ENCODE data around the gene PPT2.

- TF ChIP-seq, protein P1, sequence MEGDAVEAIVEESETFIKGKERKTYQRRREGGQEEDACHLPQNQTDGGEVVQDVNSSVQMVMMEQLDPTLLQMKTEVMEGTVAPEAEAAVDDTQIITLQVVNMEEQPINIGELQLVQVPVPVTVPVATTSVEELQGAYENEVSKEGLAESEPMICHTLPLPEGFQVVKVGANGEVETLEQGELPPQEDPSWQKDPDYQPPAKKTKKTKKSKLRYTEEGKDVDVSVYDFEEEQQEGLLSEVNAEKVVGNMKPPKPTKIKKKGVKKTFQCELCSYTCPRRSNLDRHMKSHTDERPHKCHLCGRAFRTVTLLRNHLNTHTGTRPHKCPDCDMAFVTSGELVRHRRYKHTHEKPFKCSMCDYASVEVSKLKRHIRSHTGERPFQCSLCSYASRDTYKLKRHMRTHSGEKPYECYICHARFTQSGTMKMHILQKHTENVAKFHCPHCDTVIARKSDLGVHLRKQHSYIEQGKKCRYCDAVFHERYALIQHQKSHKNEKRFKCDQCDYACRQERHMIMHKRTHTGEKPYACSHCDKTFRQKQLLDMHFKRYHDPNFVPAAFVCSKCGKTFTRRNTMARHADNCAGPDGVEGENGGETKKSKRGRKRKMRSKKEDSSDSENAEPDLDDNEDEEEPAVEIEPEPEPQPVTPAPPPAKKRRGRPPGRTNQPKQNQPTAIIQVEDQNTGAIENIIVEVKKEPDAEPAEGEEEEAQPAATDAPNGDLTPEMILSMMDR (conservative IDR thresholded peaks at IDR 0.05; ENCODE audit: low read depth in 2 of 2), result no peak
- TF ChIP-seq JUNB (IDR thresholded peaks at IDR 0.05; ENCODE audit: unreplicated experiment), result no peak
- no peak for TF ChIP-seq EZH2phosphoT487 (IDR thresholded peaks at IDR 0.05; ENCODE audit: unreplicated experiment)
- TF ChIP-seq POLR2AphosphoS5 (IDR thresholded peaks at IDR 0.05; ENCODE audit: low read depth), result no peak
- TF ChIP-seq REST (IDR thresholded peaks at IDR 0.05; ENCODE audit: unreplicated experiment), result no peak
- TF ChIP-seq EZH2 (IDR thresholded peaks at IDR 0.05; ENCODE audit: low read depth, unreplicated experiment), result no peak
- no peak for TF ChIP-seq CREB1 (CRISPR knock-in tag; IDR thresholded peaks at IDR 0.05; ENCODE audit: low read depth)
- no peak for TF ChIP-seq ZNF114 (CRISPR knock-in tag; IDR thresholded peaks at IDR 0.05)
Observed at GRCh38 chr6:32146687-32147086, 7.3 kb upstream of the PPT2 start.

Data from GM23338 (cell line).